HG03354 (cell line): ENCODE data around the gene ABL1.

Experiments used
- ATAC-seq: cut with Tn5 transposase; IDR thresholded peaks from one replicate; pipeline ENCODE4 v1.9.1; 2021; ENCODE audit warnings: mild to moderate bottlenecking; ENCODE audit not compliant: unreplicated experiment, poor library complexity, severe bottlenecking

ABL1 gene

DNA sequence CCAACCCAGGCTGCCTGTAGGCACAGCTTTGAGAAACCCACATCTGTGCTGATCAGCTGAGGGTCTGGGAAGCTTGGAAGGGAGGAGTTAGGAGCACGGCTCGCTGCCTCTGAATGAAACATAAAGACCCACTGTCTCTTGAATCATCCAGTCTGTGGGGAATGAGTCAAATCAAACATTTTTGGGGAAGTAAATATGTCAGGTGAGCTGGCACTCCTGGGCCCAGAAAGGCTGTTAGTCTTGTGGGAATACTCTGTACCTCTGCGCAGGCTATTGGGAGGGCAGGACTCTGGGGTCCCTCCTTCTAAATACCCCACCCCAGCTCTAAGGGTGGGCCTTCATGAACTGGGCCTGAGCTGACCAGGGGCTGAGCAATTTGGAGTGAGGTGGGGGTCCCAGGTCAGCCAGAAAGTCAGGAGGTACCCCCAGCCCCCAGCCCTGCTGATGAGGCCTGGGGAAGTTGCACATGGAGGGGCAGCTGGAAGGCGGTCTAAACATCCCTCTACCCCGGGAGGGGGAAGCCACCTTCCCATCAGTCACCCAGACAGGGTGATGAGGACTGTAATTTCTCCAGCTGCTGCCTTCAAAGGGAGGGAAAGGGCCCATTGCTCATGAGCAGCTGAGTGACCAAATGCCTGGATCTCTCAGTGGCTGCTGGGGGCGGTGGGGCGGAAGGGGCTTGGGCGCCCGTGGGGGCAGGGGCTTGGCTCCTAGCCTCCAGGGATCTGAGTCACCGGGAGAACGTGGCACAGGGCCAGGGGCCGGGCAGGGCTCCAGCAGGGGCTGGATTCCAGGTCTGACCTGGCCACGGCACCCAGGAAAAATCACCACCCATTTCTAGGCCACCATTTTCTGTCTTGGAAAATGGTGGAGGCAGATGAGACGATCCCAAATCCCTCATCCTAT is 93.2 kb downstream of the ABL1 start:
- ATAC-seq: no peak

DNA sequence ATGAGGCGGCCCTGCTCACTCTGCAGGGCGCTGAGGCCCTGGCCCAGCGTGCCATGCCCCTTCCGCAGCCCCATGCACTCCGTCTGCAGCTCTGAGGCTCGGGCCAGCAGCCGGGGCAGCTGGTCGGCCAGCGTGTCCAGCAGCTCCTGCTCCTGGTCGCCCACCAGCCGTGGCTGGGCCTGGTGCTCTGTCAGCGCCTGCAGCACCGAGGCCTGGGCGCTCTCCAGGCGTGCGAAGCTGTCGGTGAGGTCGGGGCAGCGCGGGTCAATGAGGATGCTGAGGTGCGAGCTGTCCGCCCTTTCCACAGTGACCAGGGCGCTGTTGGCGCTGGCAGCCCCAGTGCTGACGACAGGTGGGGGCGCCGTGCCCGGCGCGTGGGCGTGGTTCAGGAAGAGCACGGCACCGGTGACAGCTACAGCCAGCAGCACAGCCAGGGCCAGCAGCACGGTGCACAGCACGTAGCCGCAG is 94.6 kb downstream of the ABL1 start:
- no peak for ATAC-seq

DNA sequence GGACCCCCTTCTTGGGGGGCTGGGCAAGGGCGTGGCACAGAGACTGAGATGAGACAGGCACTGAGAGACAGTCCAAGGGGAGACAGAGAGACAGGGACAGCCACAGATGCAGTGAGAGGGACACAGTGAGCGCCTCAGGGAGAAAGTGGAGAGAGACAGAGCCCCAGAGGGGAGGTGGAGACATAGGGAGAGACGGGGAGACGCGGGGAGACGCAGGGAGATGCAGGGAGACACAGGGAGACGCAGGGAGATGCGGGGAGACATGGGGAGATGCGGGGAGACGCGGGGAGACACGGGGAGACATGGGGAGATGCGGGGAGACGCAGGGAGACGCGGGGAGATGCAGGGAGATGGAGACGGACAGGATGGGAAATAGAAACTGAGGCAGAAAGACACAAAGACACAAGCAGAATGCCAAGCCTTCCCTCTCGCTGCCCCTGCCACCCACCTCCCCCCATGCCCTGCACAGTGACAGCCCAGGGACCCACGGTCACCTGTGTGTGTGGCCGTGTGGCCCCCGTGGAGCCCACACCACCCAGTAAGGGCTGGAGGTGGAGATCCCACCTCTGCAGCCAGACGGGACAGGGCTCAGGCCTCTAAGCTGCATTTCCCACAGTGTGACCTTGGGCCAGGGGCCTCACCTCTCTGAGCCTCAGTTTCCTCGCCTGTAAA is 95.2 kb downstream of the ABL1 start:
- no peak for ATAC-seq

DNA sequence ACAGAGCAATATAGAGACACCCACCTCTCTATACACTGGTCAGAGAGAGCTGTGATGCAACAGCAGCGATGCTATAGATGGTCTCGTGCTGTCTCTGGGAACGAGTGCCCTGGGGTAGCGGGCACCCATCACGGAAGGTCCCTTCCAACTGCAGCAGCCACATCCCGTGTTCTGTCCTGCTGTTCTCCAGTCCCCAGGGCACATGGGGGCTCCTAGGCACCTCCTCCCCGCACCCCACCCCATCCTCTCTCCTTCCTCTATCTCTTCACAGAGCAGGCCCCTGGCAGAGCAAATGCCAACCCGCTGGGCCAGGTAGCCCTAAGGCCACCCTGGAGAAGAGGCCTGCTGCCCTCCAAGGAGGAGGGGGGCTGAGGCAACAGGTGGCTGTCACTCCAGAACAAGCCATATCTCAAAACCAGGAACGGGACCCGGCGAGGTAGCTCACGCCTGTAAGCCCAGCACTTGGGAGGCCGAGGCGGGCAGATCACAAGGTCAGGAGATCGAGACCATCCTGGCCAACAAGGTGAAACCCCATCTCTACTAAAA is 95.8 kb downstream of the ABL1 start:
- no peak for ATAC-seq

DNA sequence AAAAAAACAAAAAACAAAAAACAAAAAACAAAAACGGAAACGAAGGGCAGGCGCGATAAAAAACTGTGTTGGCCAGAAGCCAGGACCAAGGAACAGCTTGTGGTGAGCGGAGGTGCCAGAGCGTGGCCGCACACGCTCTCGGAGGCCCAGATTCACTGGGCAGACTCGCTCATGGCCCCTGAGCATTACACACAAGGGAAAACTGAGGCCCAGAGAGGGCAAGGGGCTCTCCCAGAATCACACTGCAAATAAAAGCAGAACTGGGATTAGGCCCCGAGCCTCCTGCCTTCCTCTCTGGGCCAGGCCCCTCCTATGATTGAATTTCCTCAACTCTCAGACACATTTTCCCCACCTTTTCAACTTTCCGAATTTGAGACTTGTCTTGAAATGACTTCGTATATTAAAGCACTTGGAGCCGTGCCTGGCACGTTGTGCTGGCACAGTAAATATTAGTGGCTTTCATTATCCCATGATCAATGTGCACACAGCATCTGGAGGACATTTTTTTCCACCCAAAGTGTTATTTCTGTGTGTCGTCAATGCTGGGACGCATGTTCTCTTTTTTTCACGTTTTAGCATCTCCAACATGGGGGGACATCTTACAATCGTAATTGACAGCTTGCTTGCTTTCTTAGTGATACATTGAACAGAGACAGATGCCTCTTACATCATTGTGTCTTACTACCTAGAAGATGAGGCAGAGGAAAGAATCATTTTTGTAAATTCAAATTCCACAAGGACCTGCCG is 96.6 kb downstream of the ABL1 start:
- no peak for ATAC-seq

DNA sequence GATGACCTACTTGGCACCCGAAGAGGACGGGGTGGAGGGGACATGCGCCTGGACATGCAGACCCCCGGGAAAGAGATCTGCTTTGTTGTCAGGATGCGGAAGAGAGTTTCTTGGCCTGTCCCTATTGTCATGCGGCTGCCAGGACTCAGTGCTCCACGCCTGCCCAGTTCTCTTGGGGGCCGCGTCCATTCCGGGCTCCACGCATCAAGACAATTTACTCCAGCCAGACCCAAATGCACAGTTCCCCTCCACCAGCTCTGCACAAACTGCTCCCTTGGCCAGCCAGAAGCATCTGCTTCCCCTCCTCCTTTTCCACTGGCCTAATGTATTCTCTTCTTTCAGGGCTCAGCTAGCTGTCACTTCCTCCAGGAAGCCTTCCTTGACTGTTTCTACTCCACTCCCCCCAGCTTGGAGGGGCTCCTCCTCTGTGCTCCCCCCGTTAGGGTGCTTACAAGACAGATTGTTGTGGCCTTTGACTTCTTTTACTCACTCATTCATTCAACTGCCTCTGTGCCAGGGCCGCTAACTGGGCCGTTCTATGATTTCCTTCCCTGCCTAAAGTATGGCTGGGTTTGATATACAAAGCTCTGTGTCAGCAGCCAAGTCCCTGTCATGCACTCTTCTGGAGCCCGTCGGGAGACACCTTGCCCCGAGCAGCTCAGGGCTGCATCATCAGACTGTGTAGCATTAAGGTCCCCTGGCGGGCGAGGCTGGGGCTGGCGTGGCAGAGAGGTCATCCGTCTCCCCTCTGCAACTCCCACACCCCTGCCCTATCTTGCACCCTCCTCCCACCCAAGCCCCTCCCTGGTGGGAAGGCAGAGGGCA is 97.4 kb downstream of the ABL1 start:
- ATAC-seq: no peak

DNA sequence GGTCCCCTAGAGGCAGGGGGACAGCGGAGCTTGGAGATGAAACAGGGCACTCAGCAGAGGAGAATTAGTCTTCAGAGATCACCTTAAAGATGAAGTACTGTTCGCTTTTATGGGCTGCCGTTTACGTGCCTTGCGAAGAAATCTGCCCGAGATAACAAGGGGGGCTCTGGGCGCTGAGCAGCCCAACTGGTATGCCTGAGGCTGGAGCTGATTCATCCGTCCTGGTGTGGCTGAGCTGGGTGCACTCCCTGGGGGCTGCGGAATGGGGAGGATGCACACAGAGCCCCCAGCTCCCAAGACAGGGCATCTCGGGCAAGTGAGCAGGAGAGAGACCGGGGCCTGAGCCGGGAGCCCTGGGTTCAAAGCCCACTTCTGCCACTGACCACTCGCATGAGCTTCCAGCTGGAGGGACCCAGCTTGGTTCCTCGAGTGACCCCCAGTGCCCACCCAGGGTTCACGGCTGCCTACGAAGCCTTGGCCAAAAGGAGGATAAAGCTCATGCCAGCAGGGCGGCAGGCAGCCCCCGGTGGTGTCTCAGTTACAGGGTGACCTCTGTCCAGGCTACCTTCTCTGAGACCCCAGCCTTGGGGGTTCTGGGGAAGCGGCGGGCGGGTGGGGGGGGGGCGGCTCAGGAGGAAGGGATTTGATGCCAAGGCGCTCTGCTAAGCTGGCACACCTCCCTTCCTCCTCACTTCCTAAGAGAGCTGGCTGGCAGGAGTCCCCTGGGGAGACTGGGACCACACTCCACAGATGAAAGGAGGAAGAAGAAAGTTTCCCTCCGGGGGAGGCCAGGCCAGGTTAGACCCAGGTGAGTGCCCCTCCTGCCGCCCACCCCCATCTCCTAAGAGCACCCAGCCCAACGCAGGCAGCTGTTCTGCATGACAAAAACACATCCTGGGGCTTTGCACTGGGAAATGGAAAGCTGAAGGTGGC is 98.3 kb downstream of the ABL1 start:
- ATAC-seq: no peak

DNA sequence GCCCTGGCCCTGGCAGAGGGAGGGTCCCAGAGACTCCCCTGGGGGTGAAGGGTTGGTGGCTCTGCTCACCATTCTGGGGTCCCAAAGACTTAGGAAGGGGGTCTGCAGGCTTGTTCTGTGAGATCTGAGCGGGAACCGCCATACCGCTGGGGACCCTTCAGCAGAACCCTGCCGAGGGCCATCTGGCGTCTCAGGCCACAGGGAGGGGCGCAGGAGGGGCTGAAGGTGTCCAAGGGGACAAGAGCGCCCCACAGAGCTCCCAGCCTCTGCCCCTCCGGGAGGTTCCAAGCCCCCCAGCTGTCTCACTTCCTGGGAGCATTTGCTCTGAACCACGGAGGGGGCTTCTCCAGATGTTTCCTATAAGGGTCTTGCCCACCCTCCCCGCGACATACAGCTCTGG is 99.2 kb downstream of the ABL1 start:
- ATAC-seq: no peak

DNA sequence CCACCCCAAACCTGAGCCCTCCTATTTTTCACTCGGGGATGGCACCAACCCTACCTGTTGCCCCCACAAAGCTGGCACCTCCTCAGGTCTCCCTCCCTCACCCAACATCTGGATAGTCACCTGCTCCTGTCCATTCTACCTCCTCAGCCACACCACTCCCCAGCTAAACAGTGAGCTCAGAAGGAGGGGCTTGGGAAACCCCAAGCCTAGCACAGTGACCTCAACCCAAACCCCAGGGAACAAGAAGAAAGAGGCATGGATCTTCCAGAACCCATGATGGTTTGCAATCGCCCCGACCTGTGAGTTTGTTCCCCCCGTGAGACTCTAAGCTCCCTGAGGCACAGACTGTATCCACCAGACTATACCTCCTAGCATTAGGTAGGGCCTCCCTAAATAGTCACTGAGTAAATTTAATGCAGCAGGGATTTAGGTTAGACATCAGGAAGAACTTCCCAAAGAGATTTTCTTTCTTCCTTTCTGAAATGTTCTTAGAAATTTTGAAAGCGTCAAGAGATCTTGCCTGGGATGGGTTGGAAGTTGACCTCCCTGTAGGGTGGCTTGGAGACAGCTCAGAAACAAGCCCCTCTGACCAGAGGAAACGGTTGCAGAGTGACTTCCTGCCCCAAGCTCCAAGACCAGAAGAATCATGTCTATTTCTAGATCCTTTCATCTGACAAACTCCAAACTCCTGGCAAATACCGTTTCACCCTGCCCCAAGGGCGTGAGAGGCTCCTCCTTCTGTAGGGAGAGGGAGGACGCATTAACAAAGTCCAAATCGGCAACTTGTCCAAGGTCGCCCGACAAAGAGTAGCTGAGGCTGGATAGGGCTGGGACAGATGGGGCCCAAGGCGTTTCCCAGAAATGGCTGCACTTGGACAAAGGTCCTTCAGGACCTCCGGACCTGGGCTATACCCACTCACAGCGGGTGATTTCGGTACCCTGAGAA is 99.9 kb downstream of the ABL1 start:
- ATAC-seq: no peak

DNA sequence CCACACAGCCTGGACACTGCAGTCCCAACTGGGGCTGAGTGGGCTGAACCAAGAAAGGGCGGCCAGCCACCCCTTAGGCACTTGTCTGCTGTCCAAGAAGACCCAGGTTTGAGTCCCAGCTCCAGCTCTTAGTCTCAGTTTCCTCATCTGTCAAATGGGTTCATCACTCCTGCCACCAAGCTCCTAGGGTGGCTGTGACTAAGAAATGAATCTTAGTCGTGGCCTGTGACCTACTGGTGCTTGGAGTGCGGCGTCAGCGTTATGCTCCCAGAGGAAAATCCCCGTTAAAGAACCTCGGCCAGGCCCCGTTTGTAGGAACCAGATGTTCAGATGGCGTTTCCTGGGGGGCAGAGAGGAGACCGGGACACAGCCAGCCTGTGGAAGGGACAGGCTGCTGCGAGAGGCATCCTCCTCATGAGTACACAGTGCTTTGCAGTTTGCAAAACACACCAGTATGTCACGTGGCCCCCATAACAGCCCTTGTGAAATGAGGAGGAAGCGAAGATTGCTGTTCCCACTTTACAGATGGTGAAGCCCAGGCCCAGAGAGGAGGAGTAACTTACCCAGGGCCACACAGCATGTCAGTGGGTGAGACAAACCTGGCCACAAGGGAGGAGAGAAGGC is 100.7 kb downstream of the ABL1 start:
- no peak for ATAC-seq

DNA sequence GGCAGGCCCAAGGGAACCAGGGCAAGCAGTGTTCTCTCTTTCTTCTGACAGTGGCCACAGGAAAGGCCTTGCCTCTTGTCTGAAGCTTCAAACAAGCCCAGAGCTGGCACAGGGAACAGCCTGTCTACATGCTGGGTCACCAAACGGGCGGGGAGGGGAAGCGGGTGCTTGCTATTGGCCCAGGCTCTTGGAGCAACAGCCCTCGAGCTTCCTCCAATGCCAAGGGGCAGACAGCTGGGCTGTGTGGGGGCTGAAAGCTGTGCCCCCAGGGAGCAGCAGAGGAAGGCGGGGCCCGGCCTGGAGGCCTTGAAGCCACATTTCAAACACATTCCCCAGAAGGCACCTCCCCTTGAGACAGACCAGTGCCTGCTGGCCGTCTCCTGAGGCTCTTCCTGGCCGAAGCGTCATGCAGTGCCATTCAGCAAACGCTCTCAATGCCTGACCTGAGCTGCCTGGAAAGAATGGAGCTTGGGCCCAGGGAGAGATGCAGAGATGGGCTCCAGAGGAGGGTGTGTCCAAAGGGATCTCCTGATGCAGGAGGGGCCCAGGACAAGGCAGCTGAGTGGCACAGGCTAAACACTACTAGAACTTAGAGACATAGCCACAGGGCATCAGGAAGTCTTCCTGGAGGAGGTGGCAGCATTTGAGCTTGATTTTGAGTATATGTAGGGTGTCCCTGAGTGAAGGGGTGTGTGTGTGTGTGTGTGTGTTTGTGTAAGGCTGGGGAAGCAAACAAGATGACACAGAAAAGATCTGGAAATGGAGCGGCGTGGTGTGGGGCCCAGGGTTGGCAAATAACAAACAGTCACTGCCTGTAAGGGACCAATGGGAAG is 101.4 kb downstream of the ABL1 start:
- no peak for ATAC-seq
